BLaER1 treated with 17β-estradiol and CSF1 and Interleukin-3, amounts not matched to agents 10 nM and 100 nM (cell line): ENCODE results near the gene FAM221B.

ENCODE experiments used
- H3K27ac ChIP-seq, 11 experiments: shearing (Covaris generic); formaldehyde crosslinking; 2 replicates each; pipeline ENCODE4 v1.8.1; 2022
- H3K27me3 ChIP-seq, 11 experiments: shearing (Covaris generic); formaldehyde crosslinking; 2 replicates each; pipeline ENCODE4 v1.8.1; 2022
- H3K36me3 ChIP-seq, 11 experiments: shearing (Covaris generic); formaldehyde crosslinking; 2 replicates each; pipeline ENCODE4 v1.8.1; 2022
- H3K4me1 ChIP-seq, 10 experiments: shearing (Covaris generic); formaldehyde crosslinking; 2 replicates each; pipeline ENCODE4 v1.8.1; 2022
- H3K4me2 ChIP-seq, 11 experiments: shearing (Covaris generic); formaldehyde crosslinking; 2 replicates each; pipeline ENCODE4 v1.8.1; 2022
- H3K4me3 ChIP-seq, 10 experiments: shearing (Covaris generic); formaldehyde crosslinking; 2 replicates each; pipeline ENCODE4 v1.8.1; 2022
- H3K9ac ChIP-seq, 11 experiments: shearing (Covaris generic); formaldehyde crosslinking; 2 replicates each; pipeline ENCODE4 v1.8.1; 2022
- H3K9me3 ChIP-seq, 11 experiments: shearing (Covaris generic); formaldehyde crosslinking; replicated peaks in 1 of 11; 2 replicates each; pipeline ENCODE4 v1.8.1; 2022
- H4K20me1 ChIP-seq, 11 experiments: shearing (Covaris generic); formaldehyde crosslinking; 2 replicates each; pipeline ENCODE4 v1.8.1; 2022
- Cebpa-rat ChIP-seq, 11 experiments: shearing (Covaris generic); IDR thresholded peaks; 2 replicates each; pipeline ENCODE4 v1.8.1; 2022

FAM221B gene

GRCh38 chr9:35766997-35767396 lies 61.5 kb downstream of the FAM221B start:
- Histone ChIP-seq H3K4me1 (peaks cover 0 to 7% (median 0%) of the 10 kb centered on the region in 10 experiments; a peak in 3 of 20 replicates), H3K9ac (no peak overlapping the region), H3K36me3 (no peaks in the 10 kb centered on the region), H3K27ac (no peak overlapping the region), H3K4me3 (no peak overlapping the region), H3K9me3 (0 out of 22 replicates have a peak, but pooled peaks cover 0 to 4% (median 0%) of the 10 kb centered on the region in 11 experiments), H3K27me3 (no peaks in the 10 kb centered on the region), H3K4me2 (no peak overlapping the region), H4K20me1 (no peaks in the 10 kb centered on the region)
- TF ChIP-seq Cebpa-rat (IDR thresholded peaks at IDR 0.05): no peak
